NCI-H526 treated with DMSO at 0.1 percent for 48 hours (cell line): ENCODE data around the gene DIP2C.

Source experiments
- DNase-seq: peaks from one replicate; lab custom pipeline; 2025; lab: John Stamatoyannopoulos, UW

Gene DIP2C

GRCh38 chr10:232061-232460, 457.4 kb downstream of the DIP2C start:
- DNase-seq: no peak

DNA sequence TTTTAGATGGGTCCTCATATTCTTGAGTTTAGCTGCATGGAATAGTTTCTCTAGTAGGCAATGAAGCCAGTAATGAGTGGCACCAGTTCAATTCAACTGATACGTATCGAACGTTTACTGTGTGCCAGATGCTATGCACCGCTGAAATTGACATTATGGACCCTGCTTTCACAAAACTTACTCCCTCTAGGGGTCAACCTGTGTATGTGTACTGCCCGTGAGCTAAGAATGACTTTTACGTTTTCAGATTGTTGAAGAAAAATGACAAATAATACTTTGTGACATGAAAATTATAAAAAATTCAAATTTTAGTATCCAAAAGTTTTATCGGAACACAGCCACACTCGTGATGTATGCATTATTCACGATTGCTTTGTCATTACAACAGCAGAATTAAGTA, 458.7 kb downstream of the DIP2C start:
- no peak for DNase-seq

- no peak for DNase-seq
These were observed 461.1 kb downstream of the DIP2C start for GRCh38 chr10:228366-228765.

- DNase-seq: no peak
These were observed 462.5 kb downstream of the DIP2C start for GRCh38 chr10:227014-227413.

DNA sequence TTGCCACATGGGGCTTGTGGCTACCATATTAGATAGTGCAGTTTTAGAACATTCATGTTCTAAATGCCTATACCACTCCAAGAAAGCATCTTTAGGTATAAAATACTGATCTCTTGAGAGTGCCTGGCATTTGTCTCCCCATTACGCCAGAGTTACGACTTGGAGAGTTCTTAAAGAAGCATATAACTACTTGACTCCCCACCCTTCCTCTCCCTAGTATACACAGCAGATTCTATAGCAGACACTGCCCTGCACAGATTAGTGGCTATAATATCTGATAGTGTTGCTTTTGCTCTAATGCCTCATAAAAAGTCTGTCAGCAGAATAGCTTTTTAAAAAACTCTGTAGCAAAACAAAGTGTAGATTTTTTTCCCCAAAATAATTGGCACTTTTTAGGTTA, 463.4 kb downstream of the DIP2C start:
- DNase-seq: no peak

DNA sequence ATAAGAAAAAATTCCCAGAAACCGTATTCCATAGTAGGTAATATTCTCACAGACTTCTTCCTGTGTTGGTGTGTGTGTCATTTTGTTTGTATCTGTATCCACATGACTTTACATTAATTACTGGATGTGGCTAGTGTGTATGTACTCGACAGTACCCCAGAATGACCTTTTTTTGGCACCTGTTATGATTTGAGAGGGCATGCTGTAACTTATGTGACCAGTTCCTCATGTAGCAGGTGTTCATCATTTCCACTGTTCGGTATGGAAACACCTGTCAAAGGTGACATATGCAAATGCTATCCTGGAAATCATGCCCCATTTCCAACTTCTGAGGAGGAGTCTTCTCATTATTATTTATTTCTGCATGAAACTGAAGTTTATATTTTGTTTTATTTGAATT, 464.9 kb downstream of the DIP2C start:
- no peak for DNase-seq
